K562 (cell line): ENCODE data around the gene EBF4. TPM values are rescaled to one million over a fixed set of nuclear protein-coding genes. Genes with fewer than 3 reads are reported as not detected.
"Not testable (repeated sequence)": the region's sequence is repeated elsewhere in the genome, so short reads cannot be mapped to it uniquely, and the experiment has no call there.

Experiments used
- ATAC-seq: fragments of 200-7000 bp; cut with Tn5 transposase; 3 replicates; pipeline ENCODE4 v1.9.1; 2020; ENCODE audit warnings: moderate library complexity
- BruUV-seq: library from RNA; stranded (reverse); fragments of 400-500 nt; replicated peaks from 2 replicates; lab custom pipeline; 2021; lab: Mats Ljungman, UMichigan
- CTCF ChIA-PET: fragments of 300-600 bp; formaldehyde crosslinking; extraction: SDS; loops from one replicate; lab custom pipeline; 2021; ENCODE audit warnings: low intra/inter-chr PET ratio; lab: Yijun Ruan, JAX
- POLR2A ChIA-PET: fragments of 300-600, 350-650 bp; sonication (Branson Sonifier 250); formaldehyde crosslinking; extraction: SDS; loops from one replicate; lab custom pipeline; 2021; ENCODE audit warnings: antibody characterized with exemption, inconsistent platforms; lab: Yijun Ruan, JAX
- DNase-seq, 4 experiments: peaks; one replicate each; pipeline versions ENCODE4 v3.0.0 to v3.0.0-alpha.2; 2011 to 2018; ENCODE audit warnings: low spot score in 3 of 4, mixed read lengths in 3 of 4; ENCODE audit errors: extremely low read depth in 1 of 4
- FAIRE-seq: peaks from 2 replicates; lab custom pipeline; 2011; peaks lifted over from hg19 to GRCh38; lab: Jason Lieb, UNC
- H2AFZ ChIP-seq: 2 replicates; pipeline ENCODE4 v1.6.0; 2011; ENCODE audit warnings: low read depth, low read length, control low read depth, inconsistent platforms
- H3K27ac ChIP-seq: fragments of 200-600 bp; 3 replicates; pipeline ENCODE4 v1.8.0; 2011; ENCODE audit warnings: low read depth, mild to moderate bottlenecking, control low read depth, inconsistent platforms, low read length, moderate library complexity, mixed read lengths; ENCODE audit errors: extremely low read depth
- H3K27me3 ChIP-seq, 2 experiments: fragments of 300-600 bp in 1 of 2; 2 replicates in 1 of 2; 3 replicates in 1 of 2; pipeline versions ENCODE4 v1.6.0 to v1.8.0; 2011; ENCODE audit warnings: inconsistent platforms in 2 of 2, low read length in 2 of 2, mild to moderate bottlenecking in 1 of 2, mixed read lengths in 1 of 2, moderate library complexity in 1 of 2; ENCODE audit not compliant: control insufficient read depth in 2 of 2, insufficient read depth in 2 of 2
- H3K36me3 ChIP-seq: fragments of 300-600 bp; 3 replicates; pipeline ENCODE4 v1.8.0; 2011; ENCODE audit warnings: mild to moderate bottlenecking, low read length, inconsistent platforms; ENCODE audit not compliant: control insufficient read depth, insufficient read depth
- H3K4me1 ChIP-seq, 2 experiments: fragments of 200-600 bp in 1 of 2; replicated peaks in 1 of 2; 2 replicates in 1 of 2; 3 replicates in 1 of 2; pipeline versions ENCODE4 v1.5.1 to v1.8.0; 2011; ENCODE audit warnings: inconsistent platforms in 2 of 2, low read length in 2 of 2, mild to moderate bottlenecking in 1 of 2, mixed read lengths in 1 of 2, moderate library complexity in 1 of 2; ENCODE audit not compliant: control insufficient read depth in 2 of 2, insufficient read depth in 2 of 2
- H3K4me2 ChIP-seq: 2 replicates; pipeline ENCODE4 v1.6.1; 2011; ENCODE audit warnings: low read length, control low read depth, inconsistent platforms, mixed read lengths; ENCODE audit not compliant: insufficient read depth
- H3K4me3 ChIP-seq: fragments of 200-600 bp; sonication (generic), shearing (Covaris generic); 2 replicates; pipeline ENCODE4 v1.5.1; 2016; ENCODE audit warnings: control low read depth, inconsistent platforms
- H3K79me2 ChIP-seq: fragments of 200-600 bp; 3 replicates; pipeline ENCODE4 v1.8.0; 2011; ENCODE audit warnings: low read length, inconsistent platforms; ENCODE audit not compliant: control insufficient read depth, insufficient read depth
- H3K9ac ChIP-seq, 2 experiments: 2 replicates each; pipeline versions ENCODE4 v1.6.0 to v1.6.1; 2011; ENCODE audit warnings: low read depth in 2 of 2, low read length in 2 of 2, control low read depth in 1 of 2, inconsistent platforms in 1 of 2, mild to moderate bottlenecking in 1 of 2, mixed read lengths in 1 of 2; ENCODE audit not compliant: insufficient read depth in 1 of 2
- H3K9me1 ChIP-seq: one replicate; pipeline ENCODE4 v1.6.0; 2011; ENCODE audit warnings: inconsistent platforms, mild to moderate bottlenecking, low read length, moderate library complexity; ENCODE audit not compliant: control insufficient read depth, insufficient read depth
- H3K9me3 ChIP-seq: replicated peaks from 2 replicates; pipeline ENCODE4 v1.5.1; 2011; ENCODE audit warnings: low read depth, low read length, inconsistent platforms; ENCODE audit not compliant: control insufficient read depth, insufficient read depth
- H4K20me1 ChIP-seq: replicated peaks from 2 replicates; pipeline ENCODE4 v1.6.1; 2011; ENCODE audit warnings: low read length, inconsistent platforms, mixed read lengths; ENCODE audit not compliant: control insufficient read depth, insufficient read depth
- CBX8 ChIP-seq: fragments of 200-600 bp; sonication (generic); IDR thresholded peaks from 2 replicates; pipeline ENCODE4 v1.6.1; 2012; ENCODE audit warnings: borderline replicate concordance, mixed run types, low read depth, mild to moderate bottlenecking, moderate library complexity, mixed read lengths, low read length, control low read depth, inconsistent platforms; ENCODE audit not compliant: poor library complexity, severe bottlenecking; ENCODE audit errors: extremely low read depth
- CTCFL ChIP-seq: IDR thresholded peaks from 2 replicates; pipeline ENCODE4 v1.6.1; 2011; ENCODE audit warnings: borderline replicate concordance, low read depth, mild to moderate bottlenecking, moderate library complexity, low read length; ENCODE audit not compliant: insufficient read depth, poor library complexity, severe bottlenecking
- NFE2 ChIP-seq: IDR thresholded peaks from 2 replicates; pipeline ENCODE4 v1.6.1; 2014; ENCODE audit warnings: antibody characterized with exemption, low read depth
- NR2C1 ChIP-seq, 2 experiments: fragments of 450-650 bp; IDR thresholded peaks; 2 replicates each; pipeline ENCODE4 v1.6.1; 2017; ENCODE audit warnings: mild to moderate bottlenecking in 2 of 2, antibody characterized with exemption in 1 of 2, inconsistent platforms in 1 of 2, missing compliant biosample characterization in 1 of 2, missing genetic modification characterization in 1 of 2
- NR2F6 ChIP-seq: fragments of 450-650 bp; formaldehyde crosslinking; IDR thresholded peaks from 2 replicates; pipeline ENCODE4 v1.4.0; 2020; ENCODE audit warnings: mild to moderate bottlenecking
- ZBTB17 ChIP-seq: fragments of 450-650 bp; formaldehyde crosslinking; IDR thresholded peaks from 2 replicates; pipeline ENCODE4 v1.4.0; 2020; ENCODE audit warnings: mild to moderate bottlenecking
- WGBS: fragments of 100-300 bp; shearing (Covaris generic); methylation state at CpG from one replicate; pipeline ENCODE4 v1.1.6; 2016; ENCODE audit warnings: low coverage, mixed read lengths; ENCODE audit not compliant: insufficient coverage; ENCODE audit errors: missing lambda C conversion rate; 5-methylcytosine and 5-hydroxymethylcytosine counted together
- in situ Hi-C: fragments of 300-500 bp; cut with MboI; formaldehyde crosslinking; loops from 4 replicates; pipeline ENCODE4 v1.15.0; 2018; ENCODE audit warnings: inconsistent platforms, mixed read lengths
- intact Hi-C: fragments of 100-400 bp; cut with micrococcal nuclease; formaldehyde crosslinking; loops from 2 replicates; pipeline ENCODE4 v1.14.2; 2022
- polyA plus RNA-seq, 8 experiments: library from polyadenylated mRNA; depleted of rRNA in 4 of 8; stranded (reverse) in 5 of 8; unstranded in 3 of 8; fragments of >200 nt; fragmentation: Nextera tagmentation in 2 of 8; fragmentation: Illumina TruSeq in 1 of 8; extraction: Ambion mirVana in 2 of 8; extraction: Trizol in 1 of 8; gene quantifications; 2 replicates each; pipeline versions ENCODE4 v1.2.1 to v1.2.3, GENCODE V29; 2011 to 2014; ENCODE audit warnings: inconsistent platforms in 1 of 8, missing spikeins in 1 of 8
- total RNA-seq, 7 experiments: library from RNA; depleted of rRNA in 6 of 7; stranded (reverse); fragments of >200 nt in 6 of 7; fragmentation: Illumina TruSeq in 2 of 7; extraction: Trizol in 2 of 7; gene quantifications; 2 replicates each; pipeline versions ENCODE4 v1.2.1 to v1.2.3, GENCODE V29; 2011 to 2021; ENCODE audit warnings: low replicate concordance in 1 of 7
- TF ChIP-seq, protein P1 (sequence below): fragments of 450-650 bp; formaldehyde crosslinking; IDR thresholded peaks from 2 replicates; pipeline ENCODE4 v1.4.0; 2020; ENCODE audit warnings: mild to moderate bottlenecking, moderate library complexity
- TF ChIP-seq, protein P2 (sequence below): fragments of 200-800 bp; sonication (Bioruptor generic); IDR thresholded peaks from 2 replicates; pipeline ENCODE4 v1.6.1; 2017; ENCODE audit warnings: missing genetic modification characterization, missing compliant biosample characterization
- TF ChIP-seq, protein P3 (sequence below): sonication (generic); formaldehyde crosslinking; IDR thresholded peaks from 2 replicates; pipeline ENCODE4 v1.8.0; 2022; ENCODE audit warnings: mild to moderate bottlenecking, missing genetic modification reagents

The EBF4 gene
- total and polyA plus RNA-seq, 9 of the 15 experiments (the other 6 are each of a cell fraction or from before 2014, with no cell fraction given): 0.09 TPM; not detected in 8

DNA sequence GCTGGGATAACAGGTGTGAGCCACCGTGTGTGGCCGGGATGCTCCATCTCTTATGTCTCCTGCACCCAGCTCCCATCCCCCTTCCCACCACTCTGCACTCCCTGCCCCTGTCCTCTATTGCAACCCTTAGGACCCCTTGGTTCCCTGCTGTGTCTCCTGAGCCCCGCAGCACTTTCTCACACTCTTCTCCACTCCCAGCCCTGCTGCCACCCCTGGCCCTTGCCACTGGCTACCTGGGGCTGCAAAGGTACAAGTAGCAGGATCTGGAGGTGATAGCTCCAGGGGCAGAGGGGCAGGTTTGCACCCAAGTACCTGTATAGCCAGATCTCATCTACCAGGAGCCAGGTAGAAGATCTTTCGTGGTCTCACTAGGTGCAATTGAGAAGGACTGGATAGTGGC is 114.4 kb downstream of the EBF4 start:
- H3K4me2 ChIP-seq: no peak overlapping the region
- CTCF ChIA-PET: no interaction called here
- H3K4me1 ChIP-seq: peaks cover 4 to 18% of the 10 kb centered on the region in 2 experiments; a peak in 4 of 5 replicates
- no peaks in the 10 kb centered on the region for H3K9me3 ChIP-seq
- intact Hi-C loops (no loop called here), in situ Hi-C loops (no loop called here)
- TF ChIP-seq, protein P1, sequence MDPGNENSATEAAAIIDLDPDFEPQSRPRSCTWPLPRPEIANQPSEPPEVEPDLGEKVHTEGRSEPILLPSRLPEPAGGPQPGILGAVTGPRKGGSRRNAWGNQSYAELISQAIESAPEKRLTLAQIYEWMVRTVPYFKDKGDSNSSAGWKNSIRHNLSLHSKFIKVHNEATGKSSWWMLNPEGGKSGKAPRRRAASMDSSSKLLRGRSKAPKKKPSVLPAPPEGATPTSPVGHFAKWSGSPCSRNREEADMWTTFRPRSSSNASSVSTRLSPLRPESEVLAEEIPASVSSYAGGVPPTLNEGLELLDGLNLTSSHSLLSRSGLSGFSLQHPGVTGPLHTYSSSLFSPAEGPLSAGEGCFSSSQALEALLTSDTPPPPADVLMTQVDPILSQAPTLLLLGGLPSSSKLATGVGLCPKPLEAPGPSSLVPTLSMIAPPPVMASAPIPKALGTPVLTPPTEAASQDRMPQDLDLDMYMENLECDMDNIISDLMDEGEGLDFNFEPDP (CRISPR knock-in tag): no peak
- TF ChIP-seq CBX8 (no peak), NR2C1 (IDR thresholded peaks at IDR 0.05) (no peak), NR2C1 (tag; IDR thresholded peaks at IDR 0.05) (no peak), CTCFL (no peak), NFE2 (no peak), NR2F6 (CRISPR knock-in tag) (no peak), ZBTB17 (CRISPR knock-in tag) (no peak)
- TF ChIP-seq, protein P2, sequence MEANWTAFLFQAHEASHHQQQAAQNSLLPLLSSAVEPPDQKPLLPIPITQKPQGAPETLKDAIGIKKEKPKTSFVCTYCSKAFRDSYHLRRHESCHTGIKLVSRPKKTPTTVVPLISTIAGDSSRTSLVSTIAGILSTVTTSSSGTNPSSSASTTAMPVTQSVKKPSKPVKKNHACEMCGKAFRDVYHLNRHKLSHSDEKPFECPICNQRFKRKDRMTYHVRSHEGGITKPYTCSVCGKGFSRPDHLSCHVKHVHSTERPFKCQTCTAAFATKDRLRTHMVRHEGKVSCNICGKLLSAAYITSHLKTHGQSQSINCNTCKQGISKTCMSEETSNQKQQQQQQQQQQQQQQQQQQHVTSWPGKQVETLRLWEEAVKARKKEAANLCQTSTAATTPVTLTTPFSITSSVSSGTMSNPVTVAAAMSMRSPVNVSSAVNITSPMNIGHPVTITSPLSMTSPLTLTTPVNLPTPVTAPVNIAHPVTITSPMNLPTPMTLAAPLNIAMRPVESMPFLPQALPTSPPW (CRISPR knock-in tag): no peak
- TF ChIP-seq, protein P3, sequence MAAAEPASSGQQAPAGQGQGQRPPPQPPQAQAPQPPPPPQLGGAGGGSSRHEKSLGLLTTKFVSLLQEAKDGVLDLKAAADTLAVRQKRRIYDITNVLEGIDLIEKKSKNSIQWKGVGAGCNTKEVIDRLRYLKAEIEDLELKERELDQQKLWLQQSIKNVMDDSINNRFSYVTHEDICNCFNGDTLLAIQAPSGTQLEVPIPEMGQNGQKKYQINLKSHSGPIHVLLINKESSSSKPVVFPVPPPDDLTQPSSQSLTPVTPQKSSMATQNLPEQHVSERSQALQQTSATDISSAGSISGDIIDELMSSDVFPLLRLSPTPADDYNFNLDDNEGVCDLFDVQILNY (CRISPR knock-in tag): no peak
- no peak overlapping the region for H2AFZ ChIP-seq
- peaks cover 0 to 12% of the 10 kb centered on the region in 2 experiments; a peak in 2 of 5 replicates for H3K27me3 ChIP-seq
- POLR2A ChIA-PET: no interaction called here
- no peaks in the 10 kb centered on the region for H4K20me1 ChIP-seq
- no peak overlapping the region for H3K9ac ChIP-seq
- no peaks in the 10 kb centered on the region for H3K9me1 ChIP-seq
- no peak overlapping the region for H3K4me3 ChIP-seq
- FAIRE-seq: no peak
- 0% methylated on average over 1 of the region's 4 CpGs for WGBS
- no peak for ATAC-seq
- no peaks in the 10 kb centered on the region for H3K36me3 ChIP-seq
- H3K79me2 ChIP-seq: no peaks in the 10 kb centered on the region
- no peak overlapping the region for H3K27ac ChIP-seq
- BruUV-seq: no TSS peak
- no peak for DNase-seq

DNA sequence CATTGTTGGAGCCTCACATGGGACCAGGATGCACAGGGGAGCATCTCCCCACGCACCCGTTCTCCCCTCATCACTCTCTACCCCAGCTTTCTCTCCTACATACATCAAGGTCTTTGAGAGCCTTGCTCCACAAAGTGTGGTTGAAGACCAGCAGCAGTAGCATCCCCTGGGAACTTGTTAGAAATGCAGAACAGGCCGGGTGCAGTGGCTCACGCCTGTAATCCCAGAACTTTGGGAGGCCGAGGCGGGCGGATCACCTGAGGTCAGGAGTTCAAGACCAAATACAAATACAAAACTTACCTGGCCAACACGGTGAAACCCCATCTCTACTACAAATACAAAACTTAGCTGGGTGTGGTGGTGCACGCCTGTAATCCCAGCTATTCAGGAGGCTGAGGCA is 115.3 kb downstream of the EBF4 start:
- Histone ChIP-seq H3K4me1 (peaks cover 4 to 18% of the 10 kb centered on the region in 2 experiments; a peak in 4 of 5 replicates), H3K27me3 (peaks cover 0 to 12% of the 10 kb centered on the region in 2 experiments; a peak in 2 of 5 replicates)
- BruUV-seq, in situ Hi-C loops, ATAC-seq, H3K9me3 ChIP-seq, H3K4me3 ChIP-seq, DNase-seq, intact Hi-C loops, H2AFZ ChIP-seq, H3K9ac ChIP-seq, H3K36me3 ChIP-seq, CTCF ChIA-PET, H3K27ac ChIP-seq, H3K4me2 ChIP-seq, H4K20me1 ChIP-seq, H3K79me2 ChIP-seq, FAIRE-seq, H3K9me1 ChIP-seq: not testable (repeated sequence)
- POLR2A ChIA-PET: interaction anchor here (0.6 to 1.1 kb wide), 2 partner anchors 14 to 118 kb away, joined by 3 to 4 read pairs; no protein-coding TSS in a partner anchor
- WGBS: 41% methylated on average over 3 of the region's 9 CpGs
